PC-3 (cell line): Measurements from ENCODE around the gene CIB1. TPM values are rescaled to one million over a fixed set of nuclear protein-coding genes. Genes with fewer than 3 reads are reported as not detected.

Experiments
- ATAC-seq: fragments of 200-7000 bp; cut with Tn5 transposase; 2 replicates; pipeline ENCODE4 v1.9.1; 2020; ENCODE audit warnings: mild to moderate bottlenecking, moderate library complexity
- BruUV-seq: library from RNA; stranded (reverse); fragments of 400-500 nt; replicated peaks from 2 replicates; lab custom pipeline; 2021; lab: Mats Ljungman, UMichigan
- CTCF ChIA-PET: fragments of 300-600 bp; sonication (Branson Sonifier 250); formaldehyde crosslinking; loops from one replicate; lab custom pipeline; 2022; ENCODE audit warnings: antibody characterized with exemption; lab: Charles Lee
- POLR2A ChIA-PET: fragments of 300-600 bp; sonication (Branson Sonifier 250); formaldehyde crosslinking; loops from one replicate; lab custom pipeline; 2022; ENCODE audit warnings: antibody characterized with exemption; ENCODE audit not compliant: unreplicated experiment; lab: Charles Lee
- DNase-seq: peaks from one replicate; pipeline ENCODE4 v3.0.0-alpha.2; 2015
- H2AFZ ChIP-seq: fragments of 300-600 bp; sonication (generic); 2 replicates; pipeline ENCODE4 v1.6.0; 2016; ENCODE audit warnings: antibody characterized with exemption, low read length
- H3F3A ChIP-seq: fragments of 300-600 bp; sonication (generic); one replicate; pipeline ENCODE4 v1.6.0; 2017; ENCODE audit warnings: antibody characterized with exemption, low read length, control low read depth, mild to moderate bottlenecking; ENCODE audit not compliant: unreplicated experiment
- H3K27ac ChIP-seq: fragments of 300-600 bp; sonication (generic); 2 replicates; pipeline ENCODE4 v1.5.1; 2016; ENCODE audit warnings: mild to moderate bottlenecking, low read length
- H3K27me3 ChIP-seq: fragments of 300-600 bp; sonication (generic); 2 replicates; pipeline ENCODE4 v1.6.1; 2016; ENCODE audit warnings: low read length, mixed read lengths
- H3K36me3 ChIP-seq: fragments of 300-600 bp; sonication (generic); 2 replicates; pipeline ENCODE4 v1.6.1; 2016; ENCODE audit warnings: low read depth, mixed run types, low read length, mixed read lengths
- H3K4me1 ChIP-seq: fragments of 300-600 bp; sonication (generic); 2 replicates; pipeline ENCODE4 v1.5.1; 2016; ENCODE audit warnings: low read length; ENCODE audit not compliant: insufficient read depth
- H3K4me2 ChIP-seq: fragments of 300-600 bp; sonication (generic); 2 replicates; pipeline ENCODE4 v1.6.0; 2016; ENCODE audit warnings: low read length
- H3K4me3 ChIP-seq: fragments of 300-600 bp; sonication (generic); 2 replicates; pipeline ENCODE4 v1.5.1; 2016; ENCODE audit warnings: mild to moderate bottlenecking, low read length, mixed read lengths
- H3K79me2 ChIP-seq: fragments of 300-600 bp; sonication (generic); 2 replicates; pipeline ENCODE4 v1.6.1; 2017; ENCODE audit warnings: low read length, mixed read lengths
- H3K9ac ChIP-seq: fragments of 300-600 bp; sonication (generic); 2 replicates; pipeline ENCODE4 v1.6.0; 2016; ENCODE audit warnings: mild to moderate bottlenecking, low read length
- H3K9me2 ChIP-seq: fragments of 300-600 bp; sonication (generic); replicated peaks from 2 replicates; pipeline ENCODE4 v1.6.1; 2016; ENCODE audit warnings: mixed run types, low read length, mixed read lengths
- H3K9me3 ChIP-seq: fragments of 300-600 bp; sonication (generic); 2 replicates; pipeline ENCODE4 v1.6.1; 2016; ENCODE audit warnings: low read length, mixed read lengths
- H4K20me1 ChIP-seq: fragments of 300-600 bp; sonication (generic); 2 replicates; pipeline ENCODE4 v1.6.1; 2016; ENCODE audit warnings: low read length, mixed read lengths
- CTCF ChIP-seq: fragments of 300-600 bp; sonication (generic); conservative IDR thresholded peaks from 2 replicates; pipeline ENCODE4 v1.5.1; 2017; ENCODE audit warnings: antibody characterized with exemption, low read depth, mild to moderate bottlenecking, low read length
- EZH2 ChIP-seq: fragments of 300-600 bp; sonication (generic); IDR thresholded peaks from one replicate; pipeline ENCODE4 v1.6.1; 2017; ENCODE audit warnings: antibody characterized with exemption, mild to moderate bottlenecking, low read length; ENCODE audit not compliant: unreplicated experiment
- EZH2phosphoT487 ChIP-seq: fragments of 300-600 bp; sonication (generic); IDR thresholded peaks from 2 replicates; pipeline ENCODE4 v1.6.1; 2018; ENCODE audit warnings: mild to moderate bottlenecking, antibody characterized with exemption, low read length, borderline replicate concordance
- intact Hi-C: fragments of 100-400 bp; cut with micrococcal nuclease; formaldehyde crosslinking; loops from 2 replicates; pipeline ENCODE4 v1.9.0; 2023
- total RNA-seq: library from RNA; depleted of rRNA; stranded (reverse); fragments of >200 nt; gene quantifications from 2 replicates; pipeline ENCODE4 v1.2.3, GENCODE V29; 2014

Gene CIB1
- total RNA-seq, 1 experiment from 2014 or later: 83.7 TPM

- Histone ChIP-seq H4K20me1 (peaks cover 35% of the 10 kb centered on the region), H3K36me3 (peaks cover 18% of the 10 kb centered on the region), H3K79me2 (peaks cover 62% of the 10 kb centered on the region), H3K9me2 (no peaks in the 10 kb centered on the region), H3K4me1 (peaks cover 55% of the 10 kb centered on the region), H2AFZ (peak within 1 kb of the TSS; percentile 60), H3K4me2 (peak within 1 kb of the TSS; percentile 97), H3F3A (no peaks in the 10 kb centered on the region), H3K27me3 (no peaks in the 10 kb centered on the region), H3K4me3 (peak within 1 kb of the TSS; percentile 77), H3K27ac (peak within 1 kb of the TSS; percentile 76), H3K9me3 (no peaks in the 10 kb centered on the region), H3K9ac (peak within 1 kb of the TSS; percentile 96)
- ChIA-PET POLR2A (no interaction called here), CTCF (no interaction called here)
- intact Hi-C loops: loop anchor here (5.0 kb wide), 1 partner anchor 33 kb away; the partner anchor contains the start of genes CIB1 and GDPGP1
- peak; percentile 85 for DNase-seq
- ATAC-seq: peak; percentile 80
- BruUV-seq: no TSS peak
- TF ChIP-seq EZH2 (no peak), CTCF (no peak), EZH2phosphoT487 (no peak)
Measured at GRCh38 chr15:90265271-90266060, 31.7 kb upstream of the CIB1 start, which contains the start of gene NGRN. Gene NGRN (plus strand): TSS chr15:90265672. CDS start chr15:90265713, 41 bp downstream.

GRCh38 chr15:90264671-90265070, 30.9 kb upstream of the CIB1 start:
- ATAC-seq: peak; percentile 44
- H3K9me3 ChIP-seq: no peaks in the 10 kb centered on the region
- H3K27ac ChIP-seq: peak overlapping the region; percentile 76
- H3K9ac ChIP-seq: peak overlapping the region; percentile 96
- H3K4me3 ChIP-seq: peak overlapping the region; percentile 77
- H3K27me3 ChIP-seq: no peaks in the 10 kb centered on the region
- TF ChIP-seq EZH2phosphoT487: no peak
- no peak for TF ChIP-seq CTCF
- TF ChIP-seq EZH2: no peak
- intact Hi-C loops: loop anchor here (5.0 kb wide), 1 partner anchor 32 kb away; the partner anchor contains the start of genes CIB1 and GDPGP1
- H3F3A ChIP-seq: no peaks in the 10 kb centered on the region
- H3K79me2 ChIP-seq: peaks cover 54% of the 10 kb centered on the region
- DNase-seq: peak; percentile 70
- POLR2A ChIA-PET: no interaction called here
- peak overlapping the region; percentile 97 for H3K4me2 ChIP-seq
- BruUV-seq: no TSS peak
- peaks cover 10% of the 10 kb centered on the region; the same call in 1 of the 2 replicates for H3K36me3 ChIP-seq
- CTCF ChIA-PET: no interaction called here
- peaks cover 55% of the 10 kb centered on the region for H3K4me1 ChIP-seq
- peaks cover 27% of the 10 kb centered on the region for H4K20me1 ChIP-seq
- H2AFZ ChIP-seq: peak overlapping the region; percentile 60; the same call in 1 of the 2 replicates
- H3K9me2 ChIP-seq: no peaks in the 10 kb centered on the region

GRCh38 chr15:90262426-90262825, 28.7 kb upstream of the CIB1 start:
- ATAC-seq: no peak
- peak overlapping the region; percentile 4; the same call in 1 of the 2 replicates for H3K4me2 ChIP-seq
- no TSS peak for BruUV-seq
- no peaks in the 10 kb centered on the region for H3K9me2 ChIP-seq
- no peaks in the 10 kb centered on the region for H3K27me3 ChIP-seq
- H3K4me3 ChIP-seq: no peak overlapping the region
- H2AFZ ChIP-seq: no peak overlapping the region
- peak overlapping the region; percentile 28 for H3K9ac ChIP-seq
- intact Hi-C loops: no loop called here
- H3K9me3 ChIP-seq: no peaks in the 10 kb centered on the region
- no peaks in the 10 kb centered on the region for H3F3A ChIP-seq
- peaks cover 39% of the 10 kb centered on the region for H3K4me1 ChIP-seq
- TF ChIP-seq CTCF: no peak
- no peak for TF ChIP-seq EZH2phosphoT487
- TF ChIP-seq EZH2: no peak
- peaks cover 12% of the 10 kb centered on the region for H4K20me1 ChIP-seq
- CTCF ChIA-PET: no interaction called here
- POLR2A ChIA-PET: no interaction called here
- no peaks in the 10 kb centered on the region for H3K36me3 ChIP-seq
- peak overlapping the region; percentile 80 for H3K27ac ChIP-seq
- peaks cover 33% of the 10 kb centered on the region for H3K79me2 ChIP-seq
- DNase-seq: no peak
